ENCODE measurements around the gene C3orf80. TPM values are rescaled to one million over a fixed set of nuclear protein-coding genes. Genes with fewer than 3 reads are reported as not detected.

Gene C3orf80
- total and polyA plus RNA-seq, 2 donors from 2014 or later, result 0.13 to 0.63 TPM

- Histone ChIP-seq H3K4me1 (ENCODE audit: control insufficient read depth in 2 of 3, insufficient read depth in 2 of 3, low read depth in 1 of 3, low read length in 3 of 3) (no peaks in the 10 kb centered on the region), H3K9me3 (ENCODE audit: control insufficient read depth in 2 of 3, insufficient read depth in 1 of 3, low read length in 3 of 3) (no peaks in the 10 kb centered on the region), H3K9ac (ENCODE audit: low read length in 3 of 3) (no peak overlapping the region), H3K36me3 (ENCODE audit: control insufficient read depth in 2 of 3, insufficient read depth in 3 of 3, low read length in 3 of 3) (no peaks in the 10 kb centered on the region), H3K27me3 (ENCODE audit: control insufficient read depth, insufficient read depth, low read length) (no peaks in the 10 kb centered on the region), H3K4me3 (ENCODE audit: low read length in 3 of 3) (no peak overlapping the region), H3K27ac (ENCODE audit: low read depth in 2 of 2, low read length in 2 of 2) (no peak overlapping the region)
- intact Hi-C loops (cut with DNase I), result no loop called here
- DNase-seq, result no peak
- FAIRE-seq, result no peak
- no peak for TF ChIP-seq CTCF (IDR thresholded peaks at IDR 0.05; ENCODE audit: borderline replicate concordance, extremely low read depth, insufficient read depth)
Measured at GRCh38 chr3:160260587-160261270, 35.5 kb downstream of the C3orf80 start.

GRCh38 chr3:160265088-160265487 is 39.9 kb downstream of the C3orf80 start:
- Histone ChIP-seq H3K27me3 (ENCODE audit: control insufficient read depth, insufficient read depth, low read length) (no peaks in the 10 kb centered on the region), H3K9ac (ENCODE audit: low read length in 3 of 3) (no peak overlapping the region), H3K4me3 (ENCODE audit: low read length in 3 of 3) (no peak overlapping the region), H3K9me3 (ENCODE audit: control insufficient read depth in 2 of 3, insufficient read depth in 1 of 3, low read length in 3 of 3) (no peaks in the 10 kb centered on the region), H3K36me3 (ENCODE audit: control insufficient read depth in 2 of 3, insufficient read depth in 3 of 3, low read length in 3 of 3) (no peaks in the 10 kb centered on the region), H3K4me1 (ENCODE audit: control insufficient read depth in 2 of 3, insufficient read depth in 2 of 3, low read depth in 1 of 3, low read length in 3 of 3) (no peaks in the 10 kb centered on the region), H3K27ac (ENCODE audit: low read depth in 2 of 2, low read length in 2 of 2) (no peak overlapping the region)
- intact Hi-C loops (cut with DNase I), result no loop called here
- FAIRE-seq, result no peak
- no peak for TF ChIP-seq CTCF (IDR thresholded peaks at IDR 0.05; ENCODE audit: borderline replicate concordance, extremely low read depth, insufficient read depth)
- DNase-seq, result no peak

Other genes starting within 250 kb of the C3orf80 start
- gene IL12A, start 236.6 kb upstream of the C3orf80 start, total RNA-seq, result 0.22 TPM
- not detected for gene IL12A, start 236.6 kb upstream of the C3orf80 start, polyA plus RNA-seq (ENCODE audit: insufficient read depth, low read depth, low replicate concordance)
- 36.6 TPM for gene IFT80, start 173.8 kb downstream of the C3orf80 start, total RNA-seq
- gene IFT80, start 173.8 kb downstream of the C3orf80 start, polyA plus RNA-seq (ENCODE audit: insufficient read depth, low read depth, low replicate concordance), result 17.5 TPM
- gene SMC4, start 174.2 kb downstream of the C3orf80 start, total RNA-seq, result 24.5 TPM
- 7.4 TPM for gene SMC4, start 174.2 kb downstream of the C3orf80 start, polyA plus RNA-seq (ENCODE audit: insufficient read depth, low read depth, low replicate concordance)
- gene TRIM59, start 224.4 kb downstream of the C3orf80 start, total RNA-seq, result 4.8 TPM
- gene TRIM59, start 224.4 kb downstream of the C3orf80 start, polyA plus RNA-seq (ENCODE audit: insufficient read depth, low read depth, low replicate concordance), result 0.84 TPM